NAMALWA (cell line): ENCODE results near the gene ZNF281.
"Not testable (repeated sequence)": the region's sequence is repeated elsewhere in the genome, so short reads cannot be mapped to it uniquely, and the experiment has no call there.

Experiments
- DNase-seq: peaks from one replicate; pipeline ENCODE4 v3.0.0-alpha.2; 2015; ENCODE audit warnings: low spot score

The ZNF281 gene

GRCh38 chr1:200363264-200363933, 46.4 kb downstream of the ZNF281 start:
- DNase-seq: no peak

GRCh38 chr1:200362421-200362820, 47.4 kb downstream of the ZNF281 start:
- DNase-seq: no peak

- DNase-seq: no peak
Observed at GRCh38 chr1:200359610-200360163, 50.1 kb downstream of the ZNF281 start.

- DNase-seq: not testable (repeated sequence)
Observed at GRCh38 chr1:200357925-200358324, 51.9 kb downstream of the ZNF281 start.

GRCh38 chr1:200355801-200356200, 54.0 kb downstream of the ZNF281 start:
- DNase-seq: no peak
